Measurements from ENCODE around the gene C5orf46.

- TF ChIP-seq, protein P1, sequence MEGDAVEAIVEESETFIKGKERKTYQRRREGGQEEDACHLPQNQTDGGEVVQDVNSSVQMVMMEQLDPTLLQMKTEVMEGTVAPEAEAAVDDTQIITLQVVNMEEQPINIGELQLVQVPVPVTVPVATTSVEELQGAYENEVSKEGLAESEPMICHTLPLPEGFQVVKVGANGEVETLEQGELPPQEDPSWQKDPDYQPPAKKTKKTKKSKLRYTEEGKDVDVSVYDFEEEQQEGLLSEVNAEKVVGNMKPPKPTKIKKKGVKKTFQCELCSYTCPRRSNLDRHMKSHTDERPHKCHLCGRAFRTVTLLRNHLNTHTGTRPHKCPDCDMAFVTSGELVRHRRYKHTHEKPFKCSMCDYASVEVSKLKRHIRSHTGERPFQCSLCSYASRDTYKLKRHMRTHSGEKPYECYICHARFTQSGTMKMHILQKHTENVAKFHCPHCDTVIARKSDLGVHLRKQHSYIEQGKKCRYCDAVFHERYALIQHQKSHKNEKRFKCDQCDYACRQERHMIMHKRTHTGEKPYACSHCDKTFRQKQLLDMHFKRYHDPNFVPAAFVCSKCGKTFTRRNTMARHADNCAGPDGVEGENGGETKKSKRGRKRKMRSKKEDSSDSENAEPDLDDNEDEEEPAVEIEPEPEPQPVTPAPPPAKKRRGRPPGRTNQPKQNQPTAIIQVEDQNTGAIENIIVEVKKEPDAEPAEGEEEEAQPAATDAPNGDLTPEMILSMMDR (IDR thresholded peaks at IDR 0.05): no peak
- no peak for TF ChIP-seq POLR2A (IDR thresholded peaks at IDR 0.05)
Measured at GRCh38 chr5:147925020-147925419, 18.7 kb upstream of the C5orf46 start.
